Measurements from ENCODE around the gene PDPK1. TPM values are rescaled to one million over a fixed set of nuclear protein-coding genes. Genes with fewer than 3 reads are reported as not detected.

The PDPK1 gene
- total and polyA plus RNA-seq, 2 of the 4 experiments (the other 2 are of a cell fraction): 10.6 to 27.3 TPM

- H2BK15ac ChIP-seq (ENCODE audit: low read depth, low read length): no peak overlapping the region
- no peak overlapping the region for H3K56ac ChIP-seq (ENCODE audit: extremely low read depth, insufficient read depth, low read length)
- dilution Hi-C loops (cut with HindIII; ENCODE audit: low sequenced_read_pairs, unreplicated experiment) (no loop called here), in situ Hi-C loops (cut with MboI; ENCODE audit: low sequenced_read_pairs) (loop anchor here (10.0 kb wide), 1 partner anchor 246 kb away; the partner anchor contains the start of gene ECI1), intact Hi-C loops (cut with micrococcal nuclease) (loop anchor here (1.0 to 2.0 kb wide), 3 partner anchors 27 to 161 kb away; partner anchors contain the start of gene ABCA3)
- peaks cover 17% of the 10 kb centered on the region for H4K20me1 ChIP-seq (ENCODE audit: insufficient read depth, low read length)
- H4K8ac ChIP-seq (ENCODE audit: low read depth in 2 of 2, low read length in 2 of 2): no peak overlapping the region
- DNase-seq (peak; percentile 69), ATAC-seq (ENCODE audit: low read depth) (peak; percentile 97)
- no peaks in the 10 kb centered on the region for H3K9me1 ChIP-seq (ENCODE audit: insufficient read depth, low read length)
- no TSS peak for BruUV-seq (replicated peaks)
- peaks cover 9% of the 10 kb centered on the region for H3K4me1 ChIP-seq (ENCODE audit: control insufficient read depth, insufficient read depth, low read length)
- H3K9ac ChIP-seq (ENCODE audit: low read depth, low read length): no peak overlapping the region
- ChIA-PET CTCF (interaction anchor here (0.7 to 1.0 kb wide), 3 partner anchors 12 to 33 kb away, joined by 3 to 4 read pairs (median 3); no protein-coding TSS in a partner anchor), POLR2A (ENCODE audit: unreplicated experiment) (no interaction called here)
- peak overlapping the region; percentile 88 for H2AFZ ChIP-seq (replicated peaks; ENCODE audit: low read length, poor library complexity)
- no peak overlapping the region for H3K4me3 ChIP-seq (ENCODE audit: insufficient read depth, low read depth, low read length)
- no peak overlapping the region for H3K27ac ChIP-seq (ENCODE audit: insufficient read depth, low read length)
- H2AK9ac ChIP-seq (replicated peaks; ENCODE audit: low read depth, low read length, poor library complexity): peak overlapping the region; percentile 53
- H3K14ac ChIP-seq (replicated peaks; ENCODE audit: low read depth, low read length): no peak overlapping the region
- peaks cover 3 to 21% of the 10 kb centered on the region in 2 experiments; a peak in 2 of 4 replicates for H3K79me1 ChIP-seq (ENCODE audit: low read depth in 1 of 2, low read length in 2 of 2)
- H3K4ac ChIP-seq (ENCODE audit: low read depth, low read length): no peak overlapping the region
- no peak overlapping the region for H2BK120ac ChIP-seq (ENCODE audit: low read depth, low read length)
- no peaks in the 10 kb centered on the region for H3K9me3 ChIP-seq (ENCODE audit: control insufficient read depth, insufficient read depth, low read length)
- no peak overlapping the region for H4K91ac ChIP-seq (ENCODE audit: insufficient read depth, low read depth, low read length)
- no peak overlapping the region for H2BK20ac ChIP-seq (ENCODE audit: low read depth, low read length)
- H4K5ac ChIP-seq (ENCODE audit: low read depth, low read length): no peak overlapping the region
- peak overlapping the region; percentile 1; the same call in 1 of the 2 replicates for H3K4me2 ChIP-seq (ENCODE audit: low read depth, low read length)
- H2BK5ac ChIP-seq (ENCODE audit: low read depth, low read length, poor library complexity, severe bottlenecking): no peak overlapping the region
- H2AK5ac ChIP-seq (ENCODE audit: low read depth, low read length): no peak overlapping the region
- WGBS, 2 experiments (ENCODE audit: extremely low coverage in 2 of 2, insufficient read length in 1 of 2): 54% methylated on average over 10 of the region's 23 CpGs; no CpG with 5 or more reads in 1 of the 2 experiments
- peaks cover 17% of the 10 kb centered on the region; the same call in 1 of the 2 replicates for H3K36me3 ChIP-seq (ENCODE audit: control insufficient read depth, insufficient read depth, low read length)
- H3K18ac ChIP-seq (ENCODE audit: low read depth, low read length): no peak overlapping the region
- H3K23ac ChIP-seq (ENCODE audit: low read depth, low read length): no peak overlapping the region
- H3K27me3 ChIP-seq (ENCODE audit: control insufficient read depth, insufficient read depth, low read length): no peaks in the 10 kb centered on the region
- peak; percentile 49 for TF ChIP-seq USF2 (IDR thresholded peaks at IDR 0.05; ENCODE audit: low read depth, low read length)
- no peak for TF ChIP-seq MAFK (IDR thresholded peaks at IDR 0.05; ENCODE audit: low read depth, low read length)
- TF ChIP-seq RAD21 (IDR thresholded peaks at IDR 0.05; ENCODE audit: low read length): peak; percentile 95
- 0 out of 2 replicates have a peak, but pooled peaks have one; percentile 29 for TF ChIP-seq POLR2A (IDR thresholded peaks at IDR 0.05; ENCODE audit: low read depth, low read length)
- no peak for TF ChIP-seq CEBPB (IDR thresholded peaks at IDR 0.05; ENCODE audit: low read depth, low read length)
- no peak for TF ChIP-seq RCOR1 (IDR thresholded peaks at IDR 0.05; ENCODE audit: insufficient replicate concordance, low read length)
- no peak for TF ChIP-seq ELK1 (IDR thresholded peaks at IDR 0.05; ENCODE audit: borderline replicate concordance, low read depth, low read length)
- TF ChIP-seq SMC3 (IDR thresholded peaks at IDR 0.05; ENCODE audit: low read depth, low read length): peak; percentile 83
- TF ChIP-seq CHD1 (IDR thresholded peaks at IDR 0.05; ENCODE audit: low read depth, low read length): no peak
- peak; percentile 38; the same call in 1 of the 2 replicates for TF ChIP-seq MXI1 (IDR thresholded peaks at IDR 0.05; ENCODE audit: borderline replicate concordance, low read depth, low read length)
- TF ChIP-seq FOS (IDR thresholded peaks at IDR 0.05; ENCODE audit: low read depth, low read length): no peak
- TF ChIP-seq BHLHE40 (IDR thresholded peaks at IDR 0.05; ENCODE audit: low read depth, low read length): peak; percentile 24; the same call in 1 of the 2 replicates
- TF ChIP-seq MAZ (IDR thresholded peaks at IDR 0.05; ENCODE audit: borderline replicate concordance, low read depth, low read length): peak; percentile 51; the same call in 1 of the 2 replicates
Observed at GRCh38 chr16:2500918-2501750, 36.7 kb upstream of the PDPK1 start.

All from IMR-90 (cell line).